ENCODE results near the gene TIMP2. TPM values are rescaled to one million over a fixed set of nuclear protein-coding genes. Genes with fewer than 3 reads are reported as not detected.
A peak's percentile ranks its signal among the peaks of the same experiment; 100 is the strongest.

Gene TIMP2
- total and polyA plus RNA-seq, 2 of the 8 experiments (the other 6 are each of a cell fraction or from before 2014, with no cell fraction given): 18.2 to 43.3 TPM

DNA sequence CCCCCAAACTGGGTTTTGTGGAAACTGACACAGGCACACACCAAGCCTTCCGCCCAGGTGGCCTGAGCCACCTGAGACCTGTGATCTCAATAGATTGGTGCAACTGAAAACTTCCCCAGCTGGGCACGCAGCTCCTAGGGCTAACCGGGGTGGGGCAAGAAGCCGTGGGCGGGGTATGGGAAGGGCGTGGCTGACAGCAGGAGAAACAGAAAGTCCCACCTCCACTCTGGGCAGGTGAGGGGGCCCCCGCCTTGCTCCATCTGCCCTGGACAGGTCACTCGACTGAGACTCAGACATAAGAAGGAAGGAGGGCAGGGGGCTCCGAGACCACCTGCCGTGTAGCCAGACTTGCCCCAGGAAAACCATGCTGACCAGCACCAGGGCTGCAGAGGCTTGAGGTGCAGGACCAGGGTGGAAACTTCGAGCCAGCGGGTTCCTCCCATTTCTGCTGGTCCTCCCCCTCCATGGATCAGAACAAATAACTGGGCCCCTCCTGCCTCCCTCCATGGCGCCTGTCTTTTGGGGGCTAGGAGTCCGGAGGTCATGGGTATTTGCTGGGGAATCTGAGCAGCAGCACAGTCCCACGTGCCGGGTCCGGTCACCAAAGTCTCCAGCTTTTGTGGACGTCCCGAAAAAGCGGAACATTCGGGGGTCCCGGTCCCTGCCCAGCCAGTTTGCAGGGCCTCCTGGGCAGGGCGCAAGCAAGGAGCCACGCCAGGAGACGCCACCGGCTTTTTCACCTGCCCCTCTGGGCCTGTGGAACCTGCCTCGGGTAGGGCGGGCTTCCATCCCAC, 1.3 kb downstream of the TIMP2 start (continued):
- TF ChIP-seq HDAC2 (IDR thresholded peaks at IDR 0.05; ENCODE audit: borderline replicate concordance in 1 of 2, low read depth in 2 of 2, low read length in 2 of 2): 0 out of 4 replicates have a peak, but pooled peaks of 1 of the 2 experiments have one; percentile 62
- TF ChIP-seq EZH2 (IDR thresholded peaks at IDR 0.05; ENCODE audit: low read depth, low read length, severe bottlenecking): no peak
- TF ChIP-seq HDAC6 (IDR thresholded peaks at IDR 0.05; ENCODE audit: low read depth, low read length): no peak
- no peak for TF ChIP-seq CHD2 (IDR thresholded peaks at IDR 0.05; ENCODE audit: low read length)
- no peak for TF ChIP-seq ASH2L (IDR thresholded peaks at IDR 0.05; ENCODE audit: low read length)
- TF ChIP-seq GTF2F1 (IDR thresholded peaks at IDR 0.05; ENCODE audit: borderline replicate concordance, low read depth, low read length): no peak
- TF ChIP-seq EGR1 (IDR thresholded peaks at IDR 0.05; ENCODE audit: borderline replicate concordance, low read depth, low read length): peak; percentile 36; the same call in 1 of the 2 replicates
- no peak for TF ChIP-seq TEAD4 (IDR thresholded peaks at IDR 0.05; ENCODE audit: low read depth, low read length)
- TF ChIP-seq, protein P1, sequence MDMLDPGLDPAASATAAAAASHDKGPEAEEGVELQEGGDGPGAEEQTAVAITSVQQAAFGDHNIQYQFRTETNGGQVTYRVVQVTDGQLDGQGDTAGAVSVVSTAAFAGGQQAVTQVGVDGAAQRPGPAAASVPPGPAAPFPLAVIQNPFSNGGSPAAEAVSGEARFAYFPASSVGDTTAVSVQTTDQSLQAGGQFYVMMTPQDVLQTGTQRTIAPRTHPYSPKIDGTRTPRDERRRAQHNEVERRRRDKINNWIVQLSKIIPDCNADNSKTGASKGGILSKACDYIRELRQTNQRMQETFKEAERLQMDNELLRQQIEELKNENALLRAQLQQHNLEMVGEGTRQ (IDR thresholded peaks at IDR 0.05; ENCODE audit: low read length): no peak
- no peak for TF ChIP-seq POU5F1 (IDR thresholded peaks at IDR 0.05; ENCODE audit: low read depth, low read length)
- no peak for TF ChIP-seq JUND (IDR thresholded peaks at IDR 0.05; ENCODE audit: low read length)
- TF ChIP-seq, protein P2, sequence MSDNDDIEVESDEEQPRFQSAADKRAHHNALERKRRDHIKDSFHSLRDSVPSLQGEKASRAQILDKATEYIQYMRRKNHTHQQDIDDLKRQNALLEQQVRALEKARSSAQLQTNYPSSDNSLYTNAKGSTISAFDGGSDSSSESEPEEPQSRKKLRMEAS (IDR thresholded peaks at IDR 0.05): peak; percentile 45
- TF ChIP-seq ZNF274 (IDR thresholded peaks at IDR 0.05; ENCODE audit: borderline replicate concordance, extremely low read depth, low read length): no peak
- no peak for TF ChIP-seq KDM4A (IDR thresholded peaks at IDR 0.05; ENCODE audit: low read depth, low read length, severe bottlenecking)
- TF ChIP-seq, protein P3, sequence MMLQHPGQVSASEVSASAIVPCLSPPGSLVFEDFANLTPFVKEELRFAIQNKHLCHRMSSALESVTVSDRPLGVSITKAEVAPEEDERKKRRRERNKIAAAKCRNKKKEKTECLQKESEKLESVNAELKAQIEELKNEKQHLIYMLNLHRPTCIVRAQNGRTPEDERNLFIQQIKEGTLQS (IDR thresholded peaks at IDR 0.05; ENCODE audit: insufficient read depth, low read depth, low read length): no peak
- no peak for TF ChIP-seq GABPA (IDR thresholded peaks at IDR 0.05; ENCODE audit: borderline replicate concordance, insufficient read depth, low read length)
- no peak for TF ChIP-seq MAFK (IDR thresholded peaks at IDR 0.05; ENCODE audit: low read depth, low read length)
- no peak for TF ChIP-seq SAP30 (IDR thresholded peaks at IDR 0.05; ENCODE audit: insufficient read depth, insufficient replicate concordance, low read length)
- no peak for TF ChIP-seq BRCA1 (IDR thresholded peaks at IDR 0.05; ENCODE audit: low read depth, low read length)
- TF ChIP-seq, protein P4, sequence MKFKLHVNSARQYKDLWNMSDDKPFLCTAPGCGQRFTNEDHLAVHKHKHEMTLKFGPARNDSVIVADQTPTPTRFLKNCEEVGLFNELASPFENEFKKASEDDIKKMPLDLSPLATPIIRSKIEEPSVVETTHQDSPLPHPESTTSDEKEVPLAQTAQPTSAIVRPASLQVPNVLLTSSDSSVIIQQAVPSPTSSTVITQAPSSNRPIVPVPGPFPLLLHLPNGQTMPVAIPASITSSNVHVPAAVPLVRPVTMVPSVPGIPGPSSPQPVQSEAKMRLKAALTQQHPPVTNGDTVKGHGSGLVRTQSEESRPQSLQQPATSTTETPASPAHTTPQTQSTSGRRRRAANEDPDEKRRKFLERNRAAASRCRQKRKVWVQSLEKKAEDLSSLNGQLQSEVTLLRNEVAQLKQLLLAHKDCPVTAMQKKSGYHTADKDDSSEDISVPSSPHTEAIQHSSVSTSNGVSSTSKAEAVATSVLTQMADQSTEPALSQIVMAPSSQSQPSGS (IDR thresholded peaks at IDR 0.05; ENCODE audit: low read length): no peak

All from H1 (cell line).